Fibroblast of the aortic adventitia (primary cell): Measurements from ENCODE around the gene ABRACL. TPM values are rescaled to one million over a fixed set of nuclear protein-coding genes. Genes with fewer than 3 reads are reported as not detected.
"Not testable (repeated sequence)": the region's sequence is repeated elsewhere in the genome, so short reads cannot be mapped to it uniquely, and the experiment has no call there.

Experiments used
- DNase-seq: peaks from one replicate; pipeline ENCODE4 v3.0.0-alpha.2; 2010; ENCODE audit warnings: low read depth
- H3K4me3 ChIP-seq: 2 replicates; pipeline ENCODE4 v1.5.1; 2011; ENCODE audit warnings: low read depth, mild to moderate bottlenecking, control low read depth, low read length, moderate library complexity
- total RNA-seq: library from RNA; depleted of rRNA; stranded (reverse); fragments of >200 nt; gene quantifications from 2 replicates; pipeline ENCODE4 v1.2.3, GENCODE V29; 2012; ENCODE audit warnings: low replicate concordance
- TF ChIP-seq, protein P1 (sequence below): IDR thresholded peaks from 2 replicates; pipeline ENCODE4 v1.5.1; 2011; ENCODE audit warnings: mild to moderate bottlenecking, low read length, control low read depth, inconsistent platforms; ENCODE audit not compliant: insufficient read depth

The ABRACL gene
- total RNA-seq, 1 donor: 32.2 TPM

DNA sequence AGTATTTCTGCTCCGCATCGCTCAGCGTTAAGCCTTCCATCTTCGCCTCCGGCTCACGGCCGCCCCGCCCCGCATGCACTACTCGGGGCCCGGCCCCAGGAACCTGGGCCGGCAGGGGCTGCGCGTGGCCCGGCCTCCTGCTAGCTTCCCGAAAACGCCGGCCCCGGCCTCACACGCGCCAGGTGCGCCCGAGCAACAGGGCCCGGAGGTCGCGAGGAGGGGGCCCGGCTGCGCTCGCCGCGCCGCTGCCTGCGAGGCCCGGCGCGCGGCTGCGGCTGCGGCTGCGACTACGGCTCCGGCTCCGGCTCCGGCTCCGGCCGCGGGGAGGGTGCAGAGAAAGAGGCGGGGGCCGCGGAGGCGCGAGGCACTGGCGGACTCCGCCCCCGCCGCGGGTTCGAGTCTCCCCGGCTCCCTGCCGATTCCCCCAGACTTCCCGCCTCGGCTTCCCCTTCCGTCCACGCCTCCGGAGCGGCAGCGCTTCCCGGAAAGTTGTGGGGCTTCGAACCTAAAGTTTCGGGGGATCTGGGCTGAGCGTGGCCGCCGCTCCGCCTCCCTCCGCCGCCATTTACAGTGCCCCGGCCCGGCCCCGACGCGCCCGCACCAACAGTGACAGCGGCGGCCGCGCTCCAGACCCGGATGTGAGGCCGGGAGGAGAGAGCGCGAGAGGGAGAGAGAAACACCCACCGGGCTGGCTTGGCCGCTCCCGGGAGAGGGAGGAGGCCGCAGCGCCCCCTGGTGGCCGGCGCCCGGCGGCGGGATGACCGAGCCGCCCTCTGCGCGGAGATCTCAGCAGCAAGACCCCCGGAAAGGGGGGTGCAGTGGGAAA, 40.7 kb upstream of the ABRACL start, which contains the start of gene REPS1:
Gene REPS1, minus strand, starts transcription at position 611 of the 826 bp plus-strand sequence. Its CDS starts 571 bp downstream, at position 40.
- DNase-seq: peak; percentile 85
- H3K4me3 ChIP-seq: peak within 1 kb of the TSS; percentile 88
- TF ChIP-seq, protein P1, sequence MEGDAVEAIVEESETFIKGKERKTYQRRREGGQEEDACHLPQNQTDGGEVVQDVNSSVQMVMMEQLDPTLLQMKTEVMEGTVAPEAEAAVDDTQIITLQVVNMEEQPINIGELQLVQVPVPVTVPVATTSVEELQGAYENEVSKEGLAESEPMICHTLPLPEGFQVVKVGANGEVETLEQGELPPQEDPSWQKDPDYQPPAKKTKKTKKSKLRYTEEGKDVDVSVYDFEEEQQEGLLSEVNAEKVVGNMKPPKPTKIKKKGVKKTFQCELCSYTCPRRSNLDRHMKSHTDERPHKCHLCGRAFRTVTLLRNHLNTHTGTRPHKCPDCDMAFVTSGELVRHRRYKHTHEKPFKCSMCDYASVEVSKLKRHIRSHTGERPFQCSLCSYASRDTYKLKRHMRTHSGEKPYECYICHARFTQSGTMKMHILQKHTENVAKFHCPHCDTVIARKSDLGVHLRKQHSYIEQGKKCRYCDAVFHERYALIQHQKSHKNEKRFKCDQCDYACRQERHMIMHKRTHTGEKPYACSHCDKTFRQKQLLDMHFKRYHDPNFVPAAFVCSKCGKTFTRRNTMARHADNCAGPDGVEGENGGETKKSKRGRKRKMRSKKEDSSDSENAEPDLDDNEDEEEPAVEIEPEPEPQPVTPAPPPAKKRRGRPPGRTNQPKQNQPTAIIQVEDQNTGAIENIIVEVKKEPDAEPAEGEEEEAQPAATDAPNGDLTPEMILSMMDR: peak; percentile 77

DNA sequence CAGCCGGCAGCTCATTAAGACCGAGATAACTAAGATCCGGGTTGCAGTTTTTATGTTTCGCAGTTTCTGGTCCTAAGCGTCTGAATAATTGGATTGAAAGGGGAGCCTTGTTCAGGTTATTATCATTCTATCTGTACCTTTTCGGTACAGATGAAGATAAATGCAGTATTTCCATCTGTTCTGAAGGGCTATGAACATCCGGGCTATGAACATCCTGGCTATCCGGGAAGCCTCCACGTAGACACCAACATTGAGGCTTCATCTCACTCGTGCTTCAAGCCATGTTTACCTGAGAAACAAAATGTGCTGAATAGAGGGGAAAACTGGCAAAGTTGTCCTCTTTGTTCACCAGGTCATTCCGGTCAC, 40.1 kb upstream of the ABRACL start:
- peak overlapping the region; percentile 88 for H3K4me3 ChIP-seq
- TF ChIP-seq, protein P1: no peak
- no peak for DNase-seq

DNA sequence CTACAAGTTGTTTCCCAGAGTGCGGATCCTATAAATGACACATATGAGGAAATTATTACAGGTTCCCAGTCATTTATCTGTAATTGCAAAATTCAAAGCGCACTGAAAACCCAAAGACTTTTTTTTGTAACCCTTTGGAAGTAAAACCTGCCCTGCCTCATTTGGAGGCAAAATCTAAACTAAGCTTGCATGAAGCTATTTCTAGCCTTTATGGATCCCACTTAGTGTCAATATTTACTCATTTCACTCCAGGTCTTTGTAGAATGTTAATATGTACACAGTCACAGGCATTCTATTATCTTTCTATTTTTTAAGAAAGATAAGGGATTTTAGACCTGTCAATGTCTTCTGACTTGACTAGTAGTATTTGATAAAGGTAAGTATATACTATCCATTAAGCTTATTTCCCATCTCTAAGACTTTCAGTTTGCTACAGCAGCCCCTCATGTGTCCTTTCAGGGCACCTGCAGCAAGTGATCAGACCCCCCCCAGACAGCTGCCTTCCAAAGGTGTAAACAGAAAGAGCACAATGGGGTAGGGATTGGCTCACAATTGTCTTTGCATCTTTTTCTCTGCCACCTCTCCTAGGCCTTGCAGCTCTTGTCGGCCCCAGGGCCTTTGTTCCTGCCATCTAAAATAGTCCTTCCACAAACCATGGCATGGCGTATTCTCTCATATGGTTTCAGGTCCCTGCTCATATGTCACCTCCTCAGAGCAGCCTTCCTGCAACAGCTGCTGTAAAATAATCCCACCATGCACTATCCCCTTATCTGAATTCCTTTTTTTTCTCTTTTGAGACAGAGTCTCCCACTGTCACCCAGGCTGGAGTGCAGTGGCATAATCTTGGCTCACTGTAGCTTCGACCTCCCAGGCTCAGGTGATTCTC, 39.2 kb upstream of the ABRACL start:
- no peak for DNase-seq
- no peak overlapping the region for H3K4me3 ChIP-seq
- TF ChIP-seq, protein P1: no peak

DNA sequence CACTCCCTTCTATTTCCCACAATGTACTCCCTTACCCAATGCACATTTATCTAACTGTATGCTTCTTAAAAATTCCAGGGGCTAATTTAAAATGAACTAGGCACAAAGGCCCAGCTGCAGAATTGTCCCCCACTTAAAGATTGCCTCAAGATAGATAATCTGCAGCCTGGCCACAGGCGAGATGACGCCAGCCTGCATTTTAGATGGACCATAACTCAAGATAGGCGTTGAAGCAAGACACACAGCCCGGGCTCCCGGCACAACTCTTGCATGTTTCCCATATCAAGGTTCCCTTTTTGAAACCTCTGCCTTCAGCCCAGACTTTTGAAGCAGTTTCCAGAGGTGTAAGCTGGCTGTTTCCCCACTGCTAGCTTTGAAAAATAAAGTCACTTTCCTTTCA, 37.3 kb upstream of the ABRACL start:
- no peak overlapping the region for H3K4me3 ChIP-seq
- TF ChIP-seq, protein P1: no peak
- DNase-seq: no peak

GRCh38 chr6:138992965-138993364, 35.6 kb upstream of the ABRACL start:
- not testable (repeated sequence) for DNase-seq, H3K4me3 ChIP-seq

DNA sequence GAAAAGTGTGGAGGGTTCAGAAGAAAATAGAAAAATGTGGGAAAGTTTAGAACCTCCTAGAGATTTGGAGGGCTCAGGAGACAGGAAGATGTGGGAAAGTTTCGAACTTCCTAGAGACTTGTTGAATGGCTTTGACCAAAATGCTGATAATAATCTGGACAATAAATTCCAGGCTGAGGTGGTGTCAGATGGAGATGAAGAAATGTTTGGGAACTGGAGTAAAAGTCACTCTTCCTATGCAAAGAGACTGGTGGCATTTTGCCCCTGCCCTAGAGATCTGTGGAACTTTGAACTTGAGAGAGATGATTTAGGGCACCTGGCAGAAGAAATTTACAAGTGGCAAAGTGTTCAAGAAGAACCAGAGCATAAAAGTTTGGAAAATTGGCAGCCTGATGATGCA, 35.1 kb upstream of the ABRACL start:
- not testable (repeated sequence) for DNase-seq, H3K4me3 ChIP-seq

GRCh38 chr6:138996524-138996923, 32.0 kb upstream of the ABRACL start:
- TF ChIP-seq, protein P1: no peak
- DNase-seq: no peak
- H3K4me3 ChIP-seq: no peak overlapping the region
